ENCODE results near the gene MLLT6.

DNA sequence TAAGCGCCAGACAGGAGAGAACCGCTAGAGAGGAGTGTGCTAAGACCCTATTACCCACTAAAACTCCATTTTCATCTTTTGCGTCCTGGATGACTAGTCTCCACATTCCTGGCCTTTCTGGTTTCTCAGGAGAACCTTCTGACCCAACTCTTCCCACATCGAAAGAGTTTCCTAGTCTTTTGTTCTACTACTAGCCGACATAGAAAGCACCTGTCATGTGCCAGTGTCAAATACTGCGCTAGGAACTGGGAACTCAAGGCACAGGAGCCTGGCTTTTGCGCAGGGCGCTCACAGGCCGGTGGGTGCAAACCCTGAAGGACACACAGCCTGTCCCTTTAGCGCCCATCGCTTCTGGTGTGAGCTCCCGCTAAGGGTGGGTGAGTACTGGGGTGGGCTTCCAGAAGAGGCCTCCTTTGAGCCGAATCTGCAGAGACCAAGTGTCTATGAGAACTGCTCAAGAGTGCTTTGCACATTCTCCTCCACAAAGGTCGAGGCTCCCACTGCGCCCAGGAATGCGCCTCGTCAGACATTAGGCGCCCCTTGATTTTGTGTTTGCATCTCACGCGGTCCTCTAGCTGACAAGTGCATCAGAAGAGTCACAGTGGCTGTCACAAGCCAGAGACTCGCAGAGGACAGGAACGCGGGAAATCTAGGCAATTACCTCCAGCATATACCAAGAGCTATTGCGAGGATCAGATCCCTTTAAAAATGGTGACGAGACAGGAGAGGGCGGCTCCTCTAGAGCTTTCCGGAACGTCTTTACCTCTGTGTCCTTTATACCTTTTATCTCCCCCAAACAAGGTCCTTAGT lies 45.4 kb downstream of the MLLT6 start:
- TF ChIP-seq, protein P1, sequence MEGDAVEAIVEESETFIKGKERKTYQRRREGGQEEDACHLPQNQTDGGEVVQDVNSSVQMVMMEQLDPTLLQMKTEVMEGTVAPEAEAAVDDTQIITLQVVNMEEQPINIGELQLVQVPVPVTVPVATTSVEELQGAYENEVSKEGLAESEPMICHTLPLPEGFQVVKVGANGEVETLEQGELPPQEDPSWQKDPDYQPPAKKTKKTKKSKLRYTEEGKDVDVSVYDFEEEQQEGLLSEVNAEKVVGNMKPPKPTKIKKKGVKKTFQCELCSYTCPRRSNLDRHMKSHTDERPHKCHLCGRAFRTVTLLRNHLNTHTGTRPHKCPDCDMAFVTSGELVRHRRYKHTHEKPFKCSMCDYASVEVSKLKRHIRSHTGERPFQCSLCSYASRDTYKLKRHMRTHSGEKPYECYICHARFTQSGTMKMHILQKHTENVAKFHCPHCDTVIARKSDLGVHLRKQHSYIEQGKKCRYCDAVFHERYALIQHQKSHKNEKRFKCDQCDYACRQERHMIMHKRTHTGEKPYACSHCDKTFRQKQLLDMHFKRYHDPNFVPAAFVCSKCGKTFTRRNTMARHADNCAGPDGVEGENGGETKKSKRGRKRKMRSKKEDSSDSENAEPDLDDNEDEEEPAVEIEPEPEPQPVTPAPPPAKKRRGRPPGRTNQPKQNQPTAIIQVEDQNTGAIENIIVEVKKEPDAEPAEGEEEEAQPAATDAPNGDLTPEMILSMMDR (IDR thresholded peaks at IDR 0.05 in 8 of 11, conservative IDR thresholded peaks at IDR 0.05 in 3 of 11) = no peak
- no peak for TF ChIP-seq POLR2AphosphoS5 (IDR thresholded peaks at IDR 0.05)
- TF ChIP-seq POLR2A (IDR thresholded peaks at IDR 0.05) = no peak
